Fibroblast of skin of left quadriceps (primary cell): ENCODE data around the gene RABIF.
"Not testable (repeated sequence)": the region's sequence is repeated elsewhere in the genome, so short reads cannot be mapped to it uniquely, and the experiment has no call there.

Source experiments
- DNase-seq, 2 experiments: peaks; one replicate each; pipeline ENCODE4 v3.0.0-alpha.2; 2013; ENCODE audit warnings: low read depth in 2 of 2

The RABIF gene

GRCh38 chr1:202888531-202889360, at the start of gene RABIF:
TSS of gene RABIF (minus strand) at chr1:202889149. CDS start at chr1:202889098, 51 bp downstream.
- peak; percentile 85 to 86 for DNase-seq

GRCh38 chr1:202938287-202938925, 49.5 kb upstream of the RABIF start:
- DNase-seq = no peak

GRCh38 chr1:202936409-202936808, 47.5 kb upstream of the RABIF start:
- not testable (repeated sequence) for DNase-seq

- DNase-seq = no peak
These were observed 46.9 kb upstream of the RABIF start for GRCh38 chr1:202935844-202936243.

GRCh38 chr1:202934755-202935154, 45.8 kb upstream of the RABIF start:
- DNase-seq = no peak

- no peak for DNase-seq
These were observed 43.5 kb upstream of the RABIF start for GRCh38 chr1:202932476-202932875.

- DNase-seq = peak; percentile 91 to 92
These were observed 37.9 kb upstream of the RABIF start, which contains the start of gene KLHL12 for GRCh38 chr1:202926581-202927491. TSS of gene KLHL12 (minus strand) at chr1:202927234. CDS start at chr1:202925162, 2,072 bp downstream.

GRCh38 chr1:202923533-202923932, 34.6 kb upstream of the RABIF start:
- DNase-seq = no peak

- DNase-seq = no peak
These were observed 30.7 kb upstream of the RABIF start for GRCh38 chr1:202919615-202920014.

- no peak for DNase-seq
These were observed 26.2 kb upstream of the RABIF start for GRCh38 chr1:202915146-202915545.

GRCh38 chr1:202912476-202912875, 23.5 kb upstream of the RABIF start:
- not testable (repeated sequence) for DNase-seq

- DNase-seq = no peak
These were observed 20.5 kb upstream of the RABIF start for GRCh38 chr1:202909494-202909893.

GRCh38 chr1:202908998-202909397, 20.0 kb upstream of the RABIF start:
- DNase-seq = no peak

GRCh38 chr1:202905331-202905730, 16.4 kb upstream of the RABIF start:
- no peak for DNase-seq

GRCh38 chr1:202903808-202904207, 14.9 kb upstream of the RABIF start:
- not testable (repeated sequence) for DNase-seq

- no peak for DNase-seq
These were observed 12.6 kb upstream of the RABIF start for GRCh38 chr1:202901555-202901954.

GRCh38 chr1:202892501-202892900, 3.6 kb upstream of the RABIF start:
- DNase-seq = no peak

- peak; percentile 8 to 20 for DNase-seq
These were observed 1.4 kb upstream of the RABIF start for GRCh38 chr1:202890392-202890791.

GRCh38 chr1:202888221-202888530, 773 bp downstream of the RABIF start:
- no peak for DNase-seq

GRCh38 chr1:202880961-202881460, 7.9 kb downstream of the RABIF start:
- DNase-seq = no peak

GRCh38 chr1:202880062-202880461, 8.9 kb downstream of the RABIF start:
- DNase-seq = no peak

GRCh38 chr1:202879128-202879527, 9.8 kb downstream of the RABIF start:
- DNase-seq = no peak
